Medulla oblongata (tissue), 1 donor: ENCODE measurements around the gene PSMB8.
"Not testable (repeated sequence)": the region's sequence is repeated elsewhere in the genome, so short reads cannot be mapped to it uniquely, and the experiment has no call there.

Experiments used
- DNase-seq: peaks from one replicate; pipeline ENCODE4 v3.0.0-alpha.2; 2015; ENCODE audit errors: extremely low spot score

The PSMB8 gene

GRCh38 chr6:32838114-32838958 lies 5.5 kb downstream of the PSMB8 start, which contains the start of gene TAP2:
Gene TAP2 (minus strand): TSS chr6:32838739. CDS start chr6:32838233, 506 bp downstream.
- DNase-seq: peak; percentile 96

DNA sequence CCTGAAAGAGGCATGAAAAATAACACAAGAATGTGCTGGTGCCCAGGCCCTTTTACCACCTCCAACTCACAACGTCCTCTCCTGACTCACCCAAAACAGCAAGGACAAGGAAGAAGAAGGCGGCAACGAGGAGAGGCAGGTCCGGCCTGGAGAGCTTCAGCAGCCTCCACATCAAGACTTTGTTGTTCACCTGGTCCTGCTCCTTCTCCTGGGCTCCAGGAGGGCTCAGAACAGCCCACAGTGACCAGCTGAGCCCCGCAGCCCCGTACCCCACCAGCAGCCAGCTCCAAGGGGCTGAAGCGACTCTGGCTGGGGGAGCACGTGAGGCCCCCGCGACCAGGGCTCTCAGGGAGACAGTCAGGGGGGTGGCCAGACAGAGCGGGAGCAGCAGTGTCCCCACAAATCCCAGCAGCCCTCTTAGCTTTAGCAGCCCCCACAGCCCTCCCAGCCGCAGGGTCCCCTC lies 6.2 kb downstream of the PSMB8 start:
- no peak for DNase-seq

DNA sequence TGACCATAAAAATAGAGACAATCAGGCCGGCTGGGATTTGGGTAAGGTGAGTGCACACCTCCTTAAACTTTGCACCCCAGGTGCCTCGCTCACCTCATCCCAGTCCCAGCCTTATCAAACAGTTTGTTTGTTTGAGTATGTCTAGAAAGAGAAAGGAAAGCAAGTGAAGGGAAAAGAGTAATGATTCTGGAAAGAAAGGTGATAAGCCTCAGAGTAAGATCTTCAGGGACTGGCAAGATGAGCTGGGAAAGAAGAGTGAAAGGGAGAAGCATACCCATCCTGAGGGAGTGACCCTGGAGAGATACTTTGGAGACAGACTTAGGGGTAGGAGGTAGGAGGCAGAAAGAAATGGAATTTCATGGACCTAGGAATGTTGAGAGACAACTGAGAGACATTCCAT lies 7.0 kb downstream of the PSMB8 start:
- no peak for DNase-seq

- DNase-seq: no peak
These were observed 8.5 kb downstream of the PSMB8 start for GRCh38 chr6:32835167-32835893.

GRCh38 chr6:32833664-32834063 lies 10.2 kb downstream of the PSMB8 start:
- no peak for DNase-seq

GRCh38 chr6:32832535-32832934 lies 11.3 kb downstream of the PSMB8 start:
- no peak for DNase-seq

DNA sequence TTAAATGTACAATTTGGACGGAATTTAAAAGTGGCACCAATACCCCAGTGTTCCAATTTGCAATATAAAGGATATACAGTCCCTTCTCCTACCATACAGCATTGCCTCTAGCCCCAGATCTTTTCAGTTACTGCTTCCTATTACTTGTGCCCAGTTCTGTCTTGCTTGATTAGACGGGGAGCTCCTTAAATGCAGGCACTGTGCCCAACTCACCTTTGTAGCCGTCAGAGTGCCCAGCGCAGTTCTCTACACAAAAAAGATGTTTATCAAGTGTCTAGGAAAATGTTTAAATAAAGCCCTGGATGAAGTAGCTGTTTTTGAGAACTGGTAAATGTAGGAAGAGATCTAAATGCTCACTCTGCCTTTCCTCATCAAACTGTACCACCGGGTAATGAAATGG lies 12.9 kb downstream of the PSMB8 start:
- DNase-seq: no peak

DNA sequence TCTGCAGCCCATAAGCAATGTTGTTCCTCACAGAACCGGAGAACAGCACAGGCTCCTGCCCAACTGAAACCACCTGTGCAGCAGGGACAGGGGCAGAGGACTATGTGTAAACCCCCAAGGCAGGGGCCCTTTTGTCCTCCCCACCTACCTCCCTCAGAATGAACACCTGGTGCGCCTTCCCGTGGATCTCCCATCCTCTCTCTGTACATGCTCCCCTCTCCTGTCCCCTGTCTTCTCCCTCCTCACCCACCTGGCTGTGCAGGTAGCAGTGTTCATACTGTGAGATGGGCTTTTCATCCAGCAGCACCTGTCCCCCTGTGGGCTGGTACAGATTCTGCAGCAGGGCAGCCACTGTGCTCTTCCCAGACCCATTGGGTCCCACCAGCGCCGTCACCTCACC lies 13.8 kb downstream of the PSMB8 start:
- no peak for DNase-seq

DNA sequence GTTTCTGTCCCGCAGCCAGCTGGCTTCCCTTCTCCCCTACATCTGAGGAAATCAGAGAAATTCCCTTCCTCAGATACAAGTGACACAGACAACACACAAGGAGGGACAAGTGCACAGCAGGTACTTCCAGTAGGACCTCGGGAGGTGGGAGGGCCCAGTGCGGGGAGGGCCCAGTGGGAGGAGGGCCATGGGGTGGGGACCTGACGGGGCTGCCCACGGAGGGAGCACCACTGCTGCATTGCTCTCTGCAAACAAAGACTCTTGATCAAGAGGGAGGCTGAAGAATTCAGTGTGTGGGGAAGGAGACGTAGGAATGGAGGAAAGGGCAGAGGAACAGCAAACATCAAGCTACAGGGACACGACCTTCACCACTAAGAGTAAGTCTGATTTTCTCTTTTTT lies 14.4 kb downstream of the PSMB8 start:
- DNase-seq: no peak

DNA sequence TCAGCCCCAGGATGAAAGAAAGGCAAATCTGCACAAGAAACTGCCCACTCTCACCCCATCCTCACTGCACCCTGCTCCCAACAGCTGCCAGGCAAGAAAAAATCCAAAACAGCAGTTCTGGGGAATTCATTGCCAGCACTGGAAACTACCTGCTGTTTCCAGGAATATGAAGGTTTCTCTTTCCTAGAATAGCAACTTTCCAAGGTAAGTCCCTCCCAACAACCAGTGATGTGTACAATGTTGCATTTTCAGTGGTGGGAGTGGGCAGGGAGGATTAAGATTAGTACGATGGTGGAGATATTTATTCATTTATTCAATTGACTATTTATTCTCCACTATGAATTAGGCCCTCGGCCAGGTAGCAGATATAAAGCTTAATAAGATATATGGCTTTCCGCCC lies 16.8 kb downstream of the PSMB8 start:
- DNase-seq: no peak

- DNase-seq: peak; percentile 49
These were observed 17.9 kb downstream of the PSMB8 start for GRCh38 chr6:32825966-32826365.

DNA sequence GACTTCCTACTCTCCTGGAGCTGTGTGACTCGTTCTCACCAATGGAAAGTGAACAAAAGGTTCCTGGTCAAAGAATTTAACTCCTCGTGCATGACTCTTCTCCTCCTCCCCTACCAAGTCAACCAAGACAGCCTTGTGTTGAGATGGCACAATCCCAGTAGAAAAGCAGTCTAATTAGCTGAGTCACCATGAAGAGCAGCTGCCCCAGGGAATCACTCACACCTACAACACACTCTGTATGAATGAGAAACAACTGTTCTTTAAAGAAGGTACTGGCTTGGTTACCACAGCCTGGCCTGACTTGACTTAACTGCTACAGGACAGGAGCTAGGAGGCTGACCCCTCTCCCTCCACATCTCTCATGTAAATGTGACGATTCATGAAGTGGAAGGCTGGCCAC lies 24.1 kb downstream of the PSMB8 start:
- DNase-seq: no peak

DNA sequence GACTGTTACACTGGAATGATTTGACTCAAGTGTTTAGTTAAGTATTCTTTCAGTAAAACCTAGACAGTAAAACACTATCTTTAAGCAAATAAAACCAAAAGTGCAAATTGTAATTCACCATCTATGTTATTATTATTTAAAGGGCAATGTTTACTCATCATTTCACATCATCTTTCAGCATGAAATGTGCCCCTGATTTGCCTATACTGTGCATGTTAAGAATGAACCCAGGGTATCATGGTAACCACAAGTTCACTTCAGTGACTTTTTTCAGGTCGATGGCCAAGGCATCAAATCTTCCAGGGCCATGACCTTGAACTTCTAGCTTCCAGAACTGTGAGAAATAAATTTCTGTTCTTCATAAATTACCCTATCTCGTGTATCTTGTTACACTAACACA lies 25.0 kb downstream of the PSMB8 start:
- no peak for DNase-seq

GRCh38 chr6:32816746-32817204 lies 27.1 kb downstream of the PSMB8 start, which contains the start of gene HLA-DOB:
Gene HLA-DOB (minus strand): TSS chr6:32817002. CDS start chr6:32816951, 51 bp downstream.
- DNase-seq: peak; percentile 71

GRCh38 chr6:32815996-32816395 lies 27.9 kb downstream of the PSMB8 start:
- no peak for DNase-seq

GRCh38 chr6:32815115-32815514 lies 28.7 kb downstream of the PSMB8 start:
- no peak for DNase-seq

- DNase-seq: no peak
These were observed 29.7 kb downstream of the PSMB8 start for GRCh38 chr6:32814145-32814544.

- no peak for DNase-seq
These were observed 34.7 kb downstream of the PSMB8 start for GRCh38 chr6:32809171-32809570.

GRCh38 chr6:32807020-32807580 lies 36.7 kb downstream of the PSMB8 start:
- no peak for DNase-seq

- DNase-seq: not testable (repeated sequence)
These were observed 38.4 kb downstream of the PSMB8 start for GRCh38 chr6:32805404-32805803.

DNA sequence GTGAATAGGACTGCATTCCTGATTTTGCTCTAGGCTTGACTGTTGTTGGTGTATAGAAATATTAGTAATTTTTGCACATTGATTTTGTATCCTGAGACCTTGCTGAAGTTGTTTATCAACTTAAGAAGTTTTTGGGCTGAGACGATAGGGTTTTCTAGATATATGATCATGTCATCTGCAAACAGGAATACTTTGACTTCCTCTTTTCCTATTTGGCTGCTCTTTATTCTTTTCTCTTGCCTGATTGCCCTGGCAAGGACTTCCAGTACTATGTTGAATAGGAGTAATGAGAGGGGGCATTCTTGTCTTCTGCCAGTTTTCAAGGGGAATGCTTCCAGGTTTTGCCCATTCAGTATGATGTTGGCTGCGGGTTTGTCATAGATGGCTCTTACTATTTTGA lies 40.4 kb downstream of the PSMB8 start:
- DNase-seq: peak; percentile 22

DNA sequence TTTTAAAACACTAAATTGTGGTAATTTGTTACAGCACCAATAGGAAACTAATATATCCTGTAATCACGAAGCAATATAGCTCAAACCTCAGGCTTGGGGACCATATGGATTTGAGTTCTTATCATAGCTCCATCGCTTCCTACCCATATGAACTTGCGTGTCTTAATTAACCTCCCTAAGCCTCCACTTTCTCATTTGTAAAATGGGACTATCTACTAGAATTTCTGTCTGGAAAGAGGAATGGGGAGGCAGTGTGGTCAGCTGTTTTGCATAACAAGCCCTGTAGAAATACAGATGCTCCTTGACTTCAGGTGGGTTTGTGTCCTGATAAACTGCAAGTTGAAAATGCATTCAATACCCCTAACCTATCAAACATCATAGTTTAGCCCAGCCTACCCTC lies 44.1 kb downstream of the PSMB8 start:
- DNase-seq: no peak
